Spleen (tissue), 7 donors: ENCODE results near the gene GUCY2C.

ENCODE experiments used
- POLR2AphosphoS5 ChIP-seq, 3 donors: sonication (generic); formaldehyde crosslinking; IDR thresholded peaks; one replicate each; pipeline ENCODE4 v1.5.1; 2017; ENCODE audit warnings: antibody characterized with exemption in 3 of 3
- TF ChIP-seq, protein P1 (sequence below), 11 experiments: fragments of 200-600 bp in 7 of 11; fragments of 450-650 bp in 4 of 11; sonication (generic) in 4 of 11; IDR thresholded peaks in 8 of 11; conservative IDR thresholded peaks in 3 of 11; 1 replicate in 7 of 11; 2 replicates in 4 of 11; pipeline versions ENCODE4 v1.4.0 to v1.8.0; 2016 to 2021; ENCODE audit warnings: antibody characterized with exemption in 11 of 11, inconsistent platforms in 4 of 11, mild to moderate bottlenecking in 1 of 11
- donor health status: DM: no; HTN: no; CAD: no; lungs with moderate emphysema.
- donor health status: DM: no; HTN: no; CAD: no.
- donor health status: DM: no; HTN: no; CAD: no.

DNA sequence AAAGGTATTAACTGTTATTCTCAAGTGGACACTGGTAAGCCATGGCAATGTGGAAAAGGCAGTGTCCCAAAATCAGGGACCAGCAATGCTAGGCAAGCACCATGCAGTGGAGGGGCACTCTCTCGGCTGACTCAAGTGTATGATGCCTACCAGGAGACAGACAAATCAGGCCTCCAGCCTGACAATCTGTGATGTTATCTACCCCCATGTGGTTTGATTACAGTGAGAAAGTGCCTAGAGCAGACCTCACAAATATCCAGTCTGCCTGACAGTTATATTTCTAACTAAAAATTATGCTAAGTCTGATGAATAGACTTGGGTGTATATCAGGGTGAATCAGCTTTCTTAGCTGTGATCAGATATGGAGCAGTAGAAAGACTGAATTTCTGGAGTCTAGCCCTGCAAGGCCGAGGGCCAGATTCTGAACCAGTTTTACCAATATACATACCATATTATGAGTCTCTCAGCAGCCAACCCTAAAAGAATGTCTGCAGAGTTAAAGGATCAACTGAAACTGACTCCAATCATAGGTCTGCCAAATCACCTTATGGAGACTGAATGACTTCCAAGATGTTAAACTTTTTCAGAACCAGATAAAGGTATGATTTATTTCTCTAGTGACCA, 132.0 kb downstream of the GUCY2C start:
- TF ChIP-seq POLR2AphosphoS5 (IDR thresholded peaks at IDR 0.05) = no peak
- TF ChIP-seq, protein P1, sequence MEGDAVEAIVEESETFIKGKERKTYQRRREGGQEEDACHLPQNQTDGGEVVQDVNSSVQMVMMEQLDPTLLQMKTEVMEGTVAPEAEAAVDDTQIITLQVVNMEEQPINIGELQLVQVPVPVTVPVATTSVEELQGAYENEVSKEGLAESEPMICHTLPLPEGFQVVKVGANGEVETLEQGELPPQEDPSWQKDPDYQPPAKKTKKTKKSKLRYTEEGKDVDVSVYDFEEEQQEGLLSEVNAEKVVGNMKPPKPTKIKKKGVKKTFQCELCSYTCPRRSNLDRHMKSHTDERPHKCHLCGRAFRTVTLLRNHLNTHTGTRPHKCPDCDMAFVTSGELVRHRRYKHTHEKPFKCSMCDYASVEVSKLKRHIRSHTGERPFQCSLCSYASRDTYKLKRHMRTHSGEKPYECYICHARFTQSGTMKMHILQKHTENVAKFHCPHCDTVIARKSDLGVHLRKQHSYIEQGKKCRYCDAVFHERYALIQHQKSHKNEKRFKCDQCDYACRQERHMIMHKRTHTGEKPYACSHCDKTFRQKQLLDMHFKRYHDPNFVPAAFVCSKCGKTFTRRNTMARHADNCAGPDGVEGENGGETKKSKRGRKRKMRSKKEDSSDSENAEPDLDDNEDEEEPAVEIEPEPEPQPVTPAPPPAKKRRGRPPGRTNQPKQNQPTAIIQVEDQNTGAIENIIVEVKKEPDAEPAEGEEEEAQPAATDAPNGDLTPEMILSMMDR (IDR thresholded peaks at IDR 0.05 in 8 of 11, conservative IDR thresholded peaks at IDR 0.05 in 3 of 11) = no peak
